ENCODE measurements around the gene CLRN1. TPM values are rescaled to one million over a fixed set of nuclear protein-coding genes. Genes with fewer than 3 reads are reported as not detected.

Gene CLRN1
- total RNA-seq, 1 experiment from 2014 or later: not detected

DNA sequence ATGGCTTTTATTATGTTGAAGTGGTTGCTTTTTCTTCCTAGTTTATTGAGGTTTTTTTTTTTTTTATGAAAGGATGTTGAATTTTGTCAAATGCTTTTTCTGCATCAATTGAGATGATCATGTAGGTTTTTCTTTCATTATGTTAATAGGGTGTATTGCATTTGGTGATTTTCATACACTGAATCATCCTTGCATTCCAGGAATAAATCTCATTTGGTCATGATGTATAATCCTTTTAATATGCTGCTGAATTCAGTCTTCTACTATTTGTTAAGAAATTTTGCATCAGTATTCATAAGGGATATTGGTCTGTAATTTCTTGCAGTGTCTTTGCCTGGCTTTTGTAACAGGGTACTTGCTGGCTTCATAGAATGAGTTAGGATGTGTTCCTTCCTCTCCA, 11.5 kb upstream of the CLRN1 start:
- no peak overlapping the region for H3K27ac ChIP-seq
- ChIA-PET POLR2A (ENCODE audit: unreplicated experiment) (no interaction called here), CTCF (no interaction called here)
- no peaks in the 10 kb centered on the region for H3F3A ChIP-seq (ENCODE audit: insufficient read depth, low read depth)
- no peaks in the 10 kb centered on the region for H3K36me3 ChIP-seq (ENCODE audit: low read depth)
- no peak overlapping the region for H3K4me3 ChIP-seq
- no peaks in the 10 kb centered on the region for H3K9me3 ChIP-seq (ENCODE audit: insufficient read depth, low read depth)
- intact Hi-C loops (cut with micrococcal nuclease; ENCODE audit: unreplicated experiment): no loop called here
- no peak overlapping the region for H2AFZ ChIP-seq
- TF ChIP-seq, protein P1, sequence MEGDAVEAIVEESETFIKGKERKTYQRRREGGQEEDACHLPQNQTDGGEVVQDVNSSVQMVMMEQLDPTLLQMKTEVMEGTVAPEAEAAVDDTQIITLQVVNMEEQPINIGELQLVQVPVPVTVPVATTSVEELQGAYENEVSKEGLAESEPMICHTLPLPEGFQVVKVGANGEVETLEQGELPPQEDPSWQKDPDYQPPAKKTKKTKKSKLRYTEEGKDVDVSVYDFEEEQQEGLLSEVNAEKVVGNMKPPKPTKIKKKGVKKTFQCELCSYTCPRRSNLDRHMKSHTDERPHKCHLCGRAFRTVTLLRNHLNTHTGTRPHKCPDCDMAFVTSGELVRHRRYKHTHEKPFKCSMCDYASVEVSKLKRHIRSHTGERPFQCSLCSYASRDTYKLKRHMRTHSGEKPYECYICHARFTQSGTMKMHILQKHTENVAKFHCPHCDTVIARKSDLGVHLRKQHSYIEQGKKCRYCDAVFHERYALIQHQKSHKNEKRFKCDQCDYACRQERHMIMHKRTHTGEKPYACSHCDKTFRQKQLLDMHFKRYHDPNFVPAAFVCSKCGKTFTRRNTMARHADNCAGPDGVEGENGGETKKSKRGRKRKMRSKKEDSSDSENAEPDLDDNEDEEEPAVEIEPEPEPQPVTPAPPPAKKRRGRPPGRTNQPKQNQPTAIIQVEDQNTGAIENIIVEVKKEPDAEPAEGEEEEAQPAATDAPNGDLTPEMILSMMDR (conservative IDR thresholded peaks at IDR 0.05): no peak
- H3K4me1 ChIP-seq (replicated peaks; ENCODE audit: insufficient read depth): no peaks in the 10 kb centered on the region
- no peak overlapping the region for H3K4me2 ChIP-seq
- no TSS peak for BruUV-seq (replicated peaks)
- no peaks in the 10 kb centered on the region for H3K79me2 ChIP-seq (ENCODE audit: low read depth)
- no peaks in the 10 kb centered on the region for H3K9me2 ChIP-seq (ENCODE audit: insufficient read depth)
- H3K27me3 ChIP-seq (ENCODE audit: insufficient read depth, low read depth): no peaks in the 10 kb centered on the region
- no peak for DNase-seq
- no peaks in the 10 kb centered on the region; the same call in 1 of the 2 replicates for H4K20me1 ChIP-seq (ENCODE audit: insufficient read depth)

DNA sequence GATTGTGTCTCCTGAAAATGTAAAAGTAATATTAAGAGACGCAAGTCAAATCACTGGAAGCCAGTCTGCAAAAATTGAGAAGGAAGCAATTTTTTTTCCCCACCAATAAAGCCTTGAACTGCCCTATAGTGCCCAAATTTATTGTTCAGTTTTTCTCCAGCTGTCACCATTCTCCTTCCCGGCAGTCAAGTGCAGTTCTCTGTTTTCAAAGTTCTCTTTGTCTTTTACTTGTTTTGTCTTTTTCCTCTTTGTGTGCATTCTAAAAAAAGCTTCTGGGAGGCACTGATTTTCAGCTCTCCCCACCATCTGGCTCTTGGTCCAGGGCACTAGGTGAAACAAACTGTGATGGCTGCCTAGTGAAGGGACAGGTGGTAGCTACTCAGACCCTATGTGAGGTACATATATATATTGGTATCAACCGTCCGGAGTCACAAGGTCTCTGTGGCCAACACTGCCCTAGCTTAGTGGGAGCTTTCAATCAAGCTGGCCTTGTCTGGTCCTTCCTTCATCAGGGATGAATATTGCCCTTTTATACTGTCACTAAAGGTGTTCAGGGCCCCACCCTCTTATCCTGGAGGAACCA, 6.1 kb upstream of the CLRN1 start:
- no peaks in the 10 kb centered on the region for H3K36me3 ChIP-seq (ENCODE audit: low read depth)
- H2AFZ ChIP-seq: no peak overlapping the region
- ChIA-PET CTCF (interaction anchor here (0.6 kb wide), 1 partner anchor 558 kb away, joined by 3 read pairs; no protein-coding TSS in a partner anchor), POLR2A (ENCODE audit: unreplicated experiment) (no interaction called here)
- no peaks in the 10 kb centered on the region for H3K9me3 ChIP-seq (ENCODE audit: insufficient read depth, low read depth)
- H3K27me3 ChIP-seq (ENCODE audit: insufficient read depth, low read depth): no peaks in the 10 kb centered on the region
- TF ChIP-seq, protein P1 (conservative IDR thresholded peaks at IDR 0.05): no peak
- TF ChIP-seq EZH2 (IDR thresholded peaks at IDR 0.05; ENCODE audit: low read depth): no peak
- H3F3A ChIP-seq (ENCODE audit: insufficient read depth, low read depth): no peaks in the 10 kb centered on the region
- no peak overlapping the region for H3K4me3 ChIP-seq
- BruUV-seq (replicated peaks): no TSS peak
- no peaks in the 10 kb centered on the region for H3K4me1 ChIP-seq (replicated peaks; ENCODE audit: insufficient read depth)
- H3K27ac ChIP-seq: no peak overlapping the region
- intact Hi-C loops (cut with micrococcal nuclease; ENCODE audit: unreplicated experiment): no loop called here
- no peaks in the 10 kb centered on the region for H3K9me2 ChIP-seq (ENCODE audit: insufficient read depth)
- DNase-seq: no peak
- H4K20me1 ChIP-seq (ENCODE audit: insufficient read depth): no peaks in the 10 kb centered on the region
- no peaks in the 10 kb centered on the region for H3K79me2 ChIP-seq (ENCODE audit: low read depth)
- H3K4me2 ChIP-seq: no peak overlapping the region

DNA sequence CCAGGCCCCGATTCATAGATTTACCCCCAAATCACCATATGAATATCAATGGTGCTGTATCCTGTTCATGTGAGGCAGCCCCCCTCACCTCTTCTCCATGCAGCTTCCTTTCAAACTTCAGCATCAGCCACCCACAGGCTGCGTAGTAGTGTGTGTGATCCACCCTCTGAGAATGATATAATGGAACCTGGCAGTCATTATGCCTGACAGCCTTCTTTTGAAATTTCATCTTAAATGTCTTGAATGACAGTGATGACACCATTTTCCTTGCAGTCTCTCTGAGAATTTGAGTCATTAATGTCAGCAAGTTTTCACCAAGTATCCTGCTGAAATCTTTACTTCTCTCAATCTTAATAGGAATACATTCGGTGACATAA, 3.5 kb upstream of the CLRN1 start:
- Histone ChIP-seq H3F3A (ENCODE audit: insufficient read depth, low read depth) (peaks cover 2% of the 10 kb centered on the region; the same call in 1 of the 2 replicates), H4K20me1 (ENCODE audit: insufficient read depth) (no peaks in the 10 kb centered on the region), H3K27me3 (ENCODE audit: insufficient read depth, low read depth) (no peaks in the 10 kb centered on the region), H3K79me2 (ENCODE audit: low read depth) (no peaks in the 10 kb centered on the region), H3K4me2 (no peak overlapping the region), H3K4me3 (no peak overlapping the region), H3K9me3 (ENCODE audit: insufficient read depth, low read depth) (no peaks in the 10 kb centered on the region), H3K4me1 (replicated peaks; ENCODE audit: insufficient read depth) (peaks cover 5% of the 10 kb centered on the region), H3K27ac (no peak overlapping the region), H3K36me3 (ENCODE audit: low read depth) (no peaks in the 10 kb centered on the region), H2AFZ (no peak overlapping the region), H3K9me2 (ENCODE audit: insufficient read depth) (no peaks in the 10 kb centered on the region)
- ChIA-PET CTCF (no interaction called here), POLR2A (ENCODE audit: unreplicated experiment) (no interaction called here)
- DNase-seq: no peak
- TF ChIP-seq, protein P1 (conservative IDR thresholded peaks at IDR 0.05): no peak
- no TSS peak for BruUV-seq (replicated peaks)
- intact Hi-C loops (cut with micrococcal nuclease; ENCODE audit: unreplicated experiment): no loop called here

Measured in PC-9 (cell line).